Hematopoietic multipotent progenitor cell treated with erythropoietin and hydrocortisone succinate and interleukin-3 and kit ligand, for 4 days (in vitro differentiated cells): ENCODE results near the gene ZNF664.

ENCODE experiments used
- DNase-seq: peaks from one replicate; pipeline ENCODE4 v3.0.0-alpha.2; 2015

The ZNF664 gene

DNA sequence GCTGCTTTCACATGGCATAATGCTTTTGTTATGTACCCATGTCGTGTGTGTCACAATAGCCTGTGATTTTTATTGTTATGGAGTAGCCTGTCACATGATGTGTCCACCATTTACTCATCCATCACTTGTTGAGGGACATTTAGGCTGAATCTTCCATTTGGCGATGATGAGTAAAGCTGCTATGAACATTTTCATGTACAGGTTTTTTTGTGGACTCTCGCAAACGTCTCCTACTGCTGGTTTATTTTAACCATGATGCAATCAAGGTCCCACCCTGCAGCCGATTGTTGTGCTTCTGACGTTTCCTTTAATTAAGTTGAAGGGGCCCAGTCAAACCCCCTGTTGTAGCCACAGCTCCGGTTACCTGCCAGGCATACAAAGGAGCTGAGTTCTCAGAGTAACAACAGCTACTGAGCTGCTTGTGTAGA, 63.2 kb downstream of the ZNF664 start:
- DNase-seq = no peak

- DNase-seq = peak; percentile 73
These were observed 63.7 kb downstream of the ZNF664 start for GRCh38 chr12:124036657-124037109.

DNA sequence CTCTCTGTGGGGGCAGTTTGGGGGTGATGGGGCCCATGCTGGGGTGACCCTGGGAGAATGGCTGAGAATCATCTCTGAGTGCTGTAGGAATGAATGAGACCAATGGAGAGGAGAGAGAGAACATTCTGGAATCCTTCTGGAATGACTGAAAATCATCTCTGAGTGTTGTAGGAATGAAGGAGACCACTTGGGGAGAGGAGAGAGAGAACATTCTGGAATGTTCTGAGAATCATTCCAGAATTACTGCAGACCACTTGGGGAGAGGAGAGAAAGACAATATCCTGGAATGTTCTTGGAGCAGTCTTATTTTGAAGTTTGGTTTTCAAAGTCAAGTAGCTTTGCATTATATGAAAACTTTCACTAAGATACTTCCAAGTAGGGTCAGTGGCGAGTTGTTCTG, 64.3 kb downstream of the ZNF664 start:
- no peak for DNase-seq

DNA sequence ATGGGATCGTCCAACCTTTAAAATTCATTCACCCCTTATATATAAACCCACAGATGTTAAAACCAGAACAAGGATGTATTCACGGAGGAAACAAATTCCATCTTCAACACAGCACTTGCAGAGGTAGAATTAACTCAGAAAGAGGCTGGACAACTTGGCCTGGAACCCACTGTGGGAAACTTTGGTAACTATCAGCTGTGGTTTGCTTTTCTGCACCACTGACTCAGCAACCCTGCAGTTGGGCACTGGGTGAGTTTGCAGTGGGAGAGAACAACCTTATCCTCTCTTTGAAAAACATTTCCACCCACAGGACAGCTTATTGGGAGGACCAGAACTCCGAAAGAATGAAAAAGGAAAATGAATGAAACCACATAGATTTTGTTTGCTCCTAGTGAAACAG, 66.3 kb downstream of the ZNF664 start:
- peak; percentile 61 for DNase-seq

- peak; percentile 36 for DNase-seq
These were observed 67.3 kb downstream of the ZNF664 start for GRCh38 chr12:124040291-124040690.

DNA sequence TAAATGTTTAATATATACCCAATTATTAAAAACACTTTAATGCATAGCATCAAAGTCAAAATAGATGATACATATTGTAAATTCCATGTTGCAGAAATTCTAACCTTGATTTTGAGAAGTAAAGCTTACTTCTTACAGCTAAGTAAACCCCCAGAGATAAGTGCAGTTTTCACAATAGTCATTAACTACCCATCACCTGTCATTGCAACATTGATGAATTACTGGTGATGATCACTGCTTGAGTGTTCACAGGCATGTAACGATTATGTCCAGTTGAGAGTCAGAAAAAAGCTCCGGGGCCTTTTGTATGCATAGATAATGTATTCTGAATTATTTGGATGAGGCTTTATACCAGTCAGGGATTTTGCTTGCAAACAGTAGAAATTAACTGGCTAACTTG, 67.7 kb downstream of the ZNF664 start:
- no peak for DNase-seq

DNA sequence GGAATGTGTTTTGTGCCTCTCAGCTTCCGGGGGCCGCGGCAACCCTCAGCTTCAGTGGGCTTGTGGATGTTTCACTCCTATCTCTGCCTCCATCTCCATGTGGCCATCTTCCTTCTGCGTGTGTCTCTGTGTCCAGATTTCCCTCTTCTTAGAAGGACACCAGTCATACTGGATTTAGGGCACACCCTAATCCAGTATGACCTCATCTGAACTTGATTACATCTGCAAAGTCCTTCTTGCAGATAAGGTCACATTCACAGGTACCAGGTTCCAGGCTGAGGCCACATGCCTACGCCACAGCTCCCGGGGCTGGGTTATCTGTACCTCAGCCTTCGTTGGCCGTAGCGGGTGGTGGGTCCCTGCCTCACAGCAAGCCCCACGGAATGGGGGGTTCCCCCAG, 68.9 kb downstream of the ZNF664 start:
- DNase-seq = no peak

- no peak for DNase-seq
These were observed 71.0 kb downstream of the ZNF664 start for GRCh38 chr12:124044021-124044420.

GRCh38 chr12:124044809-124045321, 71.8 kb downstream of the ZNF664 start:
- DNase-seq = no peak

- DNase-seq = no peak
These were observed 72.8 kb downstream of the ZNF664 start for GRCh38 chr12:124045671-124046455.

DNA sequence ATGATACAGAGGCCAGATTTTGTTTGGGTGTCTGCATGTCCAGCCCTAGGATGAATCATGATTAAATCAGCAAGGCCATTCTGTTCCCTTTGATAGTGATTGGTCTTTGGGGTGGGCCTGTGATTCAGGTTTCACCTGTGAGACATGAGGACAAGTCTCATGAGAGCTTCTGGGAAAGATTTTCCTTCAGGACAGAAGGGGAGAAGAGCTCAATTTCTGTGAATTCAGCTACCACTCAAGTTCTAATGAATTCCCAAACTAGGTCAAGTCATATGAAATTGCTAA, 73.4 kb downstream of the ZNF664 start:
- DNase-seq = no peak

DNA sequence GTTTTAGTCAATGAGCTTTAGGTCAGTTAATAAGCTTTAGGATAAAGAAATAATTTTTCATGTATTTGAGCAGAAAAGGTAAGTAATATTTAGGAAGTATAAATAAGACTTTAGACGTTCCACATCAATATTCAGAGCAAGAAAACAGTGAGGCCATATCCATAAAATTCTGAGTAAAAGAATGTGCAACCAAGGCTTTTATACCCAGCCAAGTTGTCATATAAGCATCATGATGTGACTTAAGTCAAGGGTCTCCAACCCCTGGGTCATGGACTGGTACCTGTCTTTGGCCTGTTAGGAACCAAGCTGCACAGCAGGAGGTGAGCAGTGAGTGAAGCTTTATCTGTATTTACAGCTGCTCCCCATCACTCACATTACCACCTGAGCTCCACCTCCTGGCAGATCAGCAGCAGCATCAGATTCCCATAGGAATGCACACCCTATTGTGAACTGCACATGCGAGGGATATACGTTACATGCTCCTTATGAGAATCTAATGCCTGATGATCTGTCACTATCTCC, 74.1 kb downstream of the ZNF664 start:
- DNase-seq = no peak

- no peak for DNase-seq
These were observed 76.6 kb downstream of the ZNF664 start for GRCh38 chr12:124049451-124050094.

GRCh38 chr12:124053851-124054250, 80.8 kb downstream of the ZNF664 start:
- DNase-seq = peak; percentile 58

GRCh38 chr12:124055066-124055465, 82.1 kb downstream of the ZNF664 start:
- DNase-seq = no peak

- DNase-seq = no peak
These were observed 84.7 kb downstream of the ZNF664 start for GRCh38 chr12:124057691-124058090.

DNA sequence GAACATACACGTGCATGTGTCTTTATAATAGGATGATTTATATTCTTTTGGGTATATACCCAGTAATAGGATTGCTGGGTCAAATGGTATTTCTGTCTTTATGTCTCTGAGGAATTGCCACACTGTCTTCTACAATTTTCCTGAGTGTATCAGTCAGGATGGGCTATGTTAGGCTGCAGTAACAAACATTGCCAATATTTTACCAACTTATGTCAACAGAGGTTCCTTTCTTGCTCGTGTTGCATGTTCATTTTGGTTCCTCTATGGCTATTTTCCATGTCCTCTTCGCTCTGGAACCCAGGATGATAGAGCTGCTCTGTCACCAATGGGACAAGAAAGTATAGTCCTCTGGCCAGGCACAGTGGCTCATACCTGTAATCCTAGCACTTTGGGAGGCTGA, 86.7 kb downstream of the ZNF664 start:
- no peak for DNase-seq
